ENCODE data around the gene ADCY3. TPM values are rescaled to one million over a fixed set of nuclear protein-coding genes. Genes with fewer than 3 reads are reported as not detected.

Gene ADCY3
- total and polyA plus RNA-seq, 9 of the 15 experiments (the other 6 are each of a cell fraction or from before 2014, with no cell fraction given) = 1.5 to 54.8 (median 26.3) TPM

DNA sequence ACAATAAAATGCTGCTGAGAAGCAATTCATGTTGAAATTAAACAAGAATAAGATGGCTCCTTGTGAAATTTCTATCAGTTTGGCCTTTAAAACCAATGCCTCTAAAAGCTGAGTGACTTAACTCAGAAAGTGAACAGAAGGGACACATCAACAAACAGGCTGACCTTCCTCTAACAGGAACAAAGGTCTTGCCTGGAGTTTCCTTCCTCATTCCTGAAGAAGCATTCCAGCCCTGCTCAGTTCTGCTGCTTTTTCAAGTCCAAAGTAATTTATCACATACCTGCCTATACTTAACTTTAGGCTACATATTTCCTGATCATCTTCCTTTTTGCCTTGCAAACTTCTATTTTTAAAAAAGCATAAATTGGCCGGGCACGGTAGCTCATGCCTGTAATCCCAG is 140.9 kb downstream of the ADCY3 start (continued):
- TF ChIP-seq, protein P1, sequence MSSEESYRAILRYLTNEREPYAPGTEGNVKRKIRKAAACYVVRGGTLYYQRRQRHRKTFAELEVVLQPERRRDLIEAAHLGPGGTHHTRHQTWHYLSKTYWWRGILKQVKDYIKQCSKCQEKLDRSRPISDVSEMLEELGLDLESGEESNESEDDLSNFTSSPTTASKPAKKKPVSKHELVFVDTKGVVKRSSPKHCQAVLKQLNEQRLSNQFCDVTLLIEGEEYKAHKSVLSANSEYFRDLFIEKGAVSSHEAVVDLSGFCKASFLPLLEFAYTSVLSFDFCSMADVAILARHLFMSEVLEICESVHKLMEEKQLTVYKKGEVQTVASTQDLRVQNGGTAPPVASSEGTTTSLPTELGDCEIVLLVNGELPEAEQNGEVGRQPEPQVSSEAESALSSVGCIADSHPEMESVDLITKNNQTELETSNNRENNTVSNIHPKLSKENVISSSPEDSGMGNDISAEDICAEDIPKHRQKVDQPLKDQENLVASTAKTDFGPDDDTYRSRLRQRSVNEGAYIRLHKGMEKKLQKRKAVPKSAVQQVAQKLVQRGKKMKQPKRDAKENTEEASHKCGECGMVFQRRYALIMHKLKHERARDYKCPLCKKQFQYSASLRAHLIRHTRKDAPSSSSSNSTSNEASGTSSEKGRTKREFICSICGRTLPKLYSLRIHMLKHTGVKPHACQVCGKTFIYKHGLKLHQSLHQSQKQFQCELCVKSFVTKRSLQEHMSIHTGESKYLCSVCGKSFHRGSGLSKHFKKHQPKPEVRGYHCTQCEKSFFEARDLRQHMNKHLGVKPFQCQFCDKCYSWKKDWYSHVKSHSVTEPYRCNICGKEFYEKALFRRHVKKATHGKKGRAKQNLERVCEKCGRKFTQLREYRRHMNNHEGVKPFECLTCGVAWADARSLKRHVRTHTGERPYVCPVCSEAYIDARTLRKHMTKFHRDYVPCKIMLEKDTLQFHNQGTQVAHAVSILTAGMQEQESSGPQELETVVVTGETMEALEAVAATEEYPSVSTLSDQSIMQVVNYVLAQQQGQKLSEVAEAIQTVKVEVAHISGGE (CRISPR knock-in tag; IDR thresholded peaks at IDR 0.05) = no peak
- TF ChIP-seq ZNF57 (CRISPR knock-in tag; IDR thresholded peaks at IDR 0.05) = no peak

DNA sequence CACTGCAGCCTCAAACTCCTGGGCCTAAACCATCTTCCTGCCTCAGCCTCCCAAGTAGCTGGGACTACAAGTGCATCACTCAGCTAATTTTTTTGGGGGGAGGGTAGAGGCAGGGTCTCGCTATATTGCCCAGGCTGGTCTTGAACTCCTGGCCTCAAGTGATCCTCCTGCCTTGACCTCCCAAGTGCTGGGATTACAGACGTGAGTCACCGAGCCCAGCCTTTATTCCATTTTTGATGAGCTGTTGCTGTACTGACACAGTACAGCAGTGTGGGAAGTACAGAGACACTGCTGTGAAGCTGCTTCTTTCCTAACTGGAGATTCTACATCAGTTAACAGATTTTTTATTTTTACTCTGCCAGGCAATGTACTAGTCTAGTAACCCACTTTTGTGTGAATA is 145.7 kb downstream of the ADCY3 start:
- H3K27me3 ChIP-seq (ENCODE audit: control insufficient read depth in 2 of 2, insufficient read depth in 2 of 2, low read length in 2 of 2) = no peaks in the 10 kb centered on the region; a peak in 1 of 5 replicates
- no peak for TF ChIP-seq BRCA1 (IDR thresholded peaks at IDR 0.05)
- no peak for TF ChIP-seq BRCA1 (CRISPR knock-in tag; IDR thresholded peaks at IDR 0.05)
- peak; percentile 38 for TF ChIP-seq ZNF121 (CRISPR knock-in tag; conservative IDR thresholded peaks at IDR 0.05)
- H3K9me1 ChIP-seq (ENCODE audit: control insufficient read depth, insufficient read depth, low read length) = no peaks in the 10 kb centered on the region
- in situ Hi-C loops (cut with MboI) (no loop called here), intact Hi-C loops (cut with micrococcal nuclease) (no loop called here)
- H3K4me1 ChIP-seq (replicated peaks in 1 of 2; ENCODE audit: control insufficient read depth in 2 of 2, insufficient read depth in 2 of 2, low read length in 2 of 2) = peaks cover 0 to 7% of the 10 kb centered on the region in 2 experiments; a peak in 2 of 5 replicates
- no TSS peak for BruUV-seq (replicated peaks)
- H2AFZ ChIP-seq (ENCODE audit: low read depth, low read length) = no peak overlapping the region
- CTCF ChIA-PET (ENCODE audit: low intra/inter-chr PET ratio) = no interaction called here
- H3K4me2 ChIP-seq (ENCODE audit: insufficient read depth, low read length) = no peak overlapping the region
- POLR2A ChIA-PET = interaction anchor here (1.9 kb wide), 1 partner anchor 18 kb away, joined by 7 read pairs; the partner anchor contains the start of gene PTRHD1
- H3K27ac ChIP-seq (ENCODE audit: extremely low read depth, low read depth, low read length) = no peak overlapping the region
- FAIRE-seq = no peak
- H3K36me3 ChIP-seq (ENCODE audit: control insufficient read depth, insufficient read depth, low read length) = peaks cover 4% of the 10 kb centered on the region; the same call in 1 of the 3 replicates
- H3K4me3 ChIP-seq = no peak overlapping the region
- DNase-seq (ENCODE audit: extremely low read depth in 1 of 4, low spot score in 3 of 4) = no peak
- H4K20me1 ChIP-seq (replicated peaks; ENCODE audit: control insufficient read depth, insufficient read depth, low read length) = no peaks in the 10 kb centered on the region
- ATAC-seq = peak; percentile 21; the same call in 1 of the 3 replicates
- no peak overlapping the region for H3K9ac ChIP-seq (ENCODE audit: insufficient read depth in 1 of 2, low read depth in 2 of 2, low read length in 2 of 2)
- whole genome bisulfite sequencing (ENCODE audit: insufficient coverage, low coverage, missing lambda C conversion rate) = 36% methylated on average over 3 of the region's 3 CpGs
- no peaks in the 10 kb centered on the region for H3K79me2 ChIP-seq (ENCODE audit: control insufficient read depth, insufficient read depth, low read length)
- no peaks in the 10 kb centered on the region; the same call in 1 of the 2 replicates for H3K9me3 ChIP-seq (replicated peaks; ENCODE audit: control insufficient read depth, insufficient read depth, low read depth, low read length)
